ENCODE data around the gene DCUN1D3.

DNA sequence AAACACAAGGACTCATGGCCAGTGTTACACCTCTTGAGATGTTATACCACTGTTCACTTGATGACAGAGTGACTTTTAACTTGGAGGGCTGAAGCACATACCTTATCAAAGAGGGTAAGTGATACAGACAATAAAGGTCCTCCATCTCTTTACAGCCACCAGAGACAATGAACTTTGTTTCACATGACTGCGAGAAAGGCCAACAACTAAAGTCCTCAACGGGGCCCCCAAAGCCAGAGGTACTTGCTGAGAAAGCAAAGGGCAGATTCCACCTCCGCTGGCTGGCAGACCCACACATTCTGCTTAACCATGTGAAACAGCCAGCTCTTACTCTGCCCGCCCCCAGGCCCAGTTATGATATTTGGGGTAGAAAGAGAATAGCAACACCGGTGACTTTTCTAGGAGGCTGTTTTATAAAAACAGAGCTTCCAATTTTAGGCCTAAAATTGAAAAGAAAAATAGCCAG is 21.4 kb downstream of the DCUN1D3 start:
- TF ChIP-seq, protein P1, sequence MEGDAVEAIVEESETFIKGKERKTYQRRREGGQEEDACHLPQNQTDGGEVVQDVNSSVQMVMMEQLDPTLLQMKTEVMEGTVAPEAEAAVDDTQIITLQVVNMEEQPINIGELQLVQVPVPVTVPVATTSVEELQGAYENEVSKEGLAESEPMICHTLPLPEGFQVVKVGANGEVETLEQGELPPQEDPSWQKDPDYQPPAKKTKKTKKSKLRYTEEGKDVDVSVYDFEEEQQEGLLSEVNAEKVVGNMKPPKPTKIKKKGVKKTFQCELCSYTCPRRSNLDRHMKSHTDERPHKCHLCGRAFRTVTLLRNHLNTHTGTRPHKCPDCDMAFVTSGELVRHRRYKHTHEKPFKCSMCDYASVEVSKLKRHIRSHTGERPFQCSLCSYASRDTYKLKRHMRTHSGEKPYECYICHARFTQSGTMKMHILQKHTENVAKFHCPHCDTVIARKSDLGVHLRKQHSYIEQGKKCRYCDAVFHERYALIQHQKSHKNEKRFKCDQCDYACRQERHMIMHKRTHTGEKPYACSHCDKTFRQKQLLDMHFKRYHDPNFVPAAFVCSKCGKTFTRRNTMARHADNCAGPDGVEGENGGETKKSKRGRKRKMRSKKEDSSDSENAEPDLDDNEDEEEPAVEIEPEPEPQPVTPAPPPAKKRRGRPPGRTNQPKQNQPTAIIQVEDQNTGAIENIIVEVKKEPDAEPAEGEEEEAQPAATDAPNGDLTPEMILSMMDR (IDR thresholded peaks at IDR 0.05; ENCODE audit: low read depth, low read length): no peak
- no peak for TF ChIP-seq POLR2A (IDR thresholded peaks at IDR 0.05; ENCODE audit: extremely low read depth, insufficient read length)
